SU-DHL-6 (cell line): ENCODE measurements around the gene NTPCR.

Source experiments
- H2AFZ ChIP-seq: fragments of 200-600 bp; sonication (generic); 2 replicates; pipeline ENCODE4 v1.6.1; 2014; ENCODE audit warnings: low read depth, mild to moderate bottlenecking, moderate library complexity, mixed read lengths, antibody characterized with exemption, low read length; ENCODE audit not compliant: severe bottlenecking
- H3F3A ChIP-seq: fragments of 200-600 bp; shearing (Covaris generic); 2 replicates; pipeline ENCODE4 v1.6.0; 2016; ENCODE audit warnings: antibody characterized with exemption, mild to moderate bottlenecking; ENCODE audit not compliant: insufficient read depth
- H3K27ac ChIP-seq: fragments of 200-600 bp; sonication (generic); 2 replicates; pipeline ENCODE4 v1.5.1; 2016; ENCODE audit warnings: low read depth, mild to moderate bottlenecking, low read length, moderate library complexity, mixed read lengths
- H3K27me3 ChIP-seq: fragments of 200-600 bp; sonication (generic), shearing (Covaris generic); 2 replicates; pipeline ENCODE4 v1.6.0; 2014; ENCODE audit warnings: mild to moderate bottlenecking, low read length
- H3K36me3 ChIP-seq: fragments of 200-600 bp; sonication (generic); 2 replicates; pipeline ENCODE4 v1.6.1; 2014; ENCODE audit warnings: mild to moderate bottlenecking, low read length, mixed read lengths
- H3K4me2 ChIP-seq: fragments of 300-600, 200-600 bp; shearing (Covaris generic), sonication (generic); 2 replicates; pipeline ENCODE4 v1.6.0; 2014; ENCODE audit warnings: low read length, low read depth, mild to moderate bottlenecking; ENCODE audit not compliant: poor library complexity, severe bottlenecking
- H3K4me3 ChIP-seq: fragments of 200-600 bp; sonication (generic); 2 replicates; pipeline ENCODE4 v1.5.1; 2014; ENCODE audit warnings: antibody characterized with exemption, low read length, mild to moderate bottlenecking, mixed read lengths; ENCODE audit not compliant: insufficient read depth, poor library complexity, severe bottlenecking
- H3K79me2 ChIP-seq: fragments of 200-600 bp; sonication (generic); 2 replicates; pipeline ENCODE4 v1.6.1; 2014; ENCODE audit warnings: mild to moderate bottlenecking, low read length, moderate library complexity; ENCODE audit not compliant: insufficient read depth
- H3K9ac ChIP-seq: fragments of 200-600 bp; sonication (generic); 2 replicates; pipeline ENCODE4 v1.7.0; 2014; ENCODE audit warnings: mild to moderate bottlenecking, low read length
- H3K9me2 ChIP-seq: fragments of 200-600 bp; sonication (generic); replicated peaks from 2 replicates; pipeline ENCODE4 v1.6.1; 2014; ENCODE audit warnings: low read length; ENCODE audit not compliant: insufficient read depth
- H3K9me3 ChIP-seq: fragments of 200-600 bp; sonication (generic); 2 replicates; pipeline ENCODE4 v1.6.1; 2014; ENCODE audit warnings: low read length, mixed read lengths; ENCODE audit not compliant: insufficient read depth
- H4K20me1 ChIP-seq: fragments of 200-600 bp; sonication (generic); 2 replicates; pipeline ENCODE4 v1.6.1; 2014; ENCODE audit warnings: low read depth, mild to moderate bottlenecking, antibody characterized with exemption, low read length, moderate library complexity, mixed read lengths
- CTCF ChIP-seq: fragments of 200-600 bp; sonication (generic); IDR thresholded peaks from one replicate; pipeline ENCODE4 v1.5.1; 2017; ENCODE audit warnings: antibody characterized with exemption, mild to moderate bottlenecking, low read length, moderate library complexity; ENCODE audit not compliant: insufficient read depth, poor library complexity, severe bottlenecking
- EZH2phosphoT487 ChIP-seq: fragments of 200-600 bp; sonication (generic), shearing (Covaris generic); conservative IDR thresholded peaks from 2 replicates; pipeline ENCODE4 v1.6.1; 2018; ENCODE audit warnings: mild to moderate bottlenecking, antibody characterized with exemption, low read length, moderate library complexity, mixed read lengths

Gene NTPCR

GRCh38 chr1:232950197-232951176 lies at the start of gene NTPCR:
Gene NTPCR (plus strand): TSS chr1:232950611. CDS start chr1:232950711, 100 bp downstream.
- H2AFZ ChIP-seq: peak within 1 kb of the TSS; percentile 94
- H3K4me2 ChIP-seq: peak within 1 kb of the TSS; percentile 64
- H3K27ac ChIP-seq: peak within 1 kb of the TSS; percentile 46
- peaks cover 19% of the 10 kb centered on the region; the same call in 1 of the 2 replicates for H3K79me2 ChIP-seq
- H3K27me3 ChIP-seq: no peaks in the 10 kb centered on the region
- H3K9ac ChIP-seq: peak within 1 kb of the TSS; percentile 84
- H3K9me3 ChIP-seq: no peaks in the 10 kb centered on the region
- H3K4me3 ChIP-seq: peak within 1 kb of the TSS; percentile 97
- H3K36me3 ChIP-seq: no peaks in the 10 kb centered on the region
- no peaks in the 10 kb centered on the region for H4K20me1 ChIP-seq
- no peaks in the 10 kb centered on the region; the same call in 1 of the 2 replicates for H3F3A ChIP-seq
- H3K9me2 ChIP-seq: no peaks in the 10 kb centered on the region
- TF ChIP-seq CTCF: no peak
- no peak for TF ChIP-seq EZH2phosphoT487

GRCh38 chr1:232900818-232901217 lies 49.6 kb upstream of the NTPCR start:
- Histone ChIP-seq H3K4me3 (no peak overlapping the region), H3K79me2 (no peaks in the 10 kb centered on the region), H3K9ac (no peak overlapping the region), H2AFZ (no peak overlapping the region), H4K20me1 (no peaks in the 10 kb centered on the region), H3K9me2 (no peaks in the 10 kb centered on the region), H3K27ac (no peak overlapping the region), H3K36me3 (no peaks in the 10 kb centered on the region), H3K4me2 (no peak overlapping the region), H3F3A (no peaks in the 10 kb centered on the region), H3K27me3 (no peaks in the 10 kb centered on the region), H3K9me3 (no peaks in the 10 kb centered on the region)
- TF ChIP-seq EZH2phosphoT487: no peak
- no peak for TF ChIP-seq CTCF

GRCh38 chr1:232901255-232901654 lies 49.2 kb upstream of the NTPCR start:
- H3K9me3 ChIP-seq: no peaks in the 10 kb centered on the region
- H2AFZ ChIP-seq: no peak overlapping the region
- H3K9ac ChIP-seq: no peak overlapping the region
- H3K27ac ChIP-seq: no peak overlapping the region
- H3K4me2 ChIP-seq: no peak overlapping the region
- H4K20me1 ChIP-seq: no peaks in the 10 kb centered on the region
- H3K79me2 ChIP-seq: no peaks in the 10 kb centered on the region
- no peak overlapping the region for H3K4me3 ChIP-seq
- H3K36me3 ChIP-seq: no peaks in the 10 kb centered on the region
- no peaks in the 10 kb centered on the region for H3K9me2 ChIP-seq
- no peaks in the 10 kb centered on the region for H3F3A ChIP-seq
- no peak for TF ChIP-seq CTCF
- TF ChIP-seq EZH2phosphoT487: no peak
- no peaks in the 10 kb centered on the region for H3K27me3 ChIP-seq
